HG03460 (cell line): ENCODE results near the gene SLC45A3.

Experiments used
- ATAC-seq: cut with Tn5 transposase; IDR thresholded peaks from one replicate; pipeline ENCODE4 v1.9.1; 2021; ENCODE audit not compliant: unreplicated experiment

The SLC45A3 gene

DNA sequence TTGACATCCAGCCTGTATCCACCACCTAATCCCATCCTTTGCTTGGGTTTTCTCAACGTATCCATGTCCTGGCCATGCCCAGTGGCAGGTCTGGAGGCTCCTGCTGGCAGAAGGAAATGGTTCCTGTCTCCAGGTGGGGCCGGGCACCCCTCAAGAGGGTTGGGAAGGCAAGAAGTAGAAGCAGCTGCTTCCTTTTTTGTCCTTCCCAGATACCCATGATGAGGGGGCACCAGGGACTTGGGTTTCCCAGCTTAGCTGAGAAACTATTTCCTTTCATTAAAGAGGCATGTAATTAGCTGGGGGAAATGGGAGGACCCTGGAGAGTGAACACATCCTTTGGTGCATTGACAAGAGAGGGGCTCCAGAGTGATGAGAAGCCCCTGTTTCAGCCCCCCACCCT lies 21.1 kb upstream of the SLC45A3 start:
- no peak for ATAC-seq

DNA sequence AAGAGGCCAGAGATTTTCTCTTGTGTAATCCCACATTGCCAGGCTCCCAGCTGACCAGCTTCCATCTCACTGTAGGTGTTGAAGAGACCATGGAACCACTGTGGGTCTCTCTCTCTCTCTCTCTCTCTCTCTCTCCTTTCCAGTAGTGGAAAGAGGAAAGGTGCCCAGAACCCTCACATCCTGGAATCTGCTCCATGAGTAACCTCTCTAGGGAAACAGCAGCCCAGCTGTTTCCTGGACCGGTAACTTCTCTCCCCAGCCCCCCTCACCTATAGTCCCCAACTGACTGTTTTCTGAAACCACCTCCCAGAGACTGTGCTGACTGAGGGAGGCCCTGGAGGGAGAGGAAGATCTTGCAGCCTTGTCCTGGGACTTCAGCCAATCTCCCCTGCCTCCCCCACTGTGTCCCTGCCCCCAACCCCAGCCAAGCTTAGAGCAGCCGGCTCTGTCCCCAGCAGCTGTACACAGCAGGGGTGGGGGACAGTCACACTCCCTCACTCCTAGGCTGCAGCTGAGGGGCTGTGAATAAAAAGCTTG lies 20.6 kb upstream of the SLC45A3 start:
- ATAC-seq, result no peak

DNA sequence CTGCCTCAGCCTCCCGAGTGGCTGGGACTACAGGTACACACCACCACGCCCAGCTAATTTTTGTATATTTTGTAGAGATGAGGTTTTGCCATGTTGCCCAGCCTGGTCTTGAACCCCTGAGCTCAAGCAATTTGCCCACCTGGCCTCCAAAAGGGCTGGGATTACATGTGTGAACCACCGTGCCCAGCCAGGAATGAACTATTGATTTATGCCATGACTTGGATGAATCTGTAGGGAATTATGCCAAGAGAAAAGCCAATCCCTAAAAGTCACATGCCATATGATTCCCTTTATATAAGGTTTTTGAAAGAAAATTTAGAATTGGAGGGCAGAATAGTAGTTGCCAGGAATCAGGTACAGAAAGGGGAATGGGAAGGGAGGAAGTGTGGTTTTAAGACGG lies 19.1 kb upstream of the SLC45A3 start:
- ATAC-seq, result no peak

DNA sequence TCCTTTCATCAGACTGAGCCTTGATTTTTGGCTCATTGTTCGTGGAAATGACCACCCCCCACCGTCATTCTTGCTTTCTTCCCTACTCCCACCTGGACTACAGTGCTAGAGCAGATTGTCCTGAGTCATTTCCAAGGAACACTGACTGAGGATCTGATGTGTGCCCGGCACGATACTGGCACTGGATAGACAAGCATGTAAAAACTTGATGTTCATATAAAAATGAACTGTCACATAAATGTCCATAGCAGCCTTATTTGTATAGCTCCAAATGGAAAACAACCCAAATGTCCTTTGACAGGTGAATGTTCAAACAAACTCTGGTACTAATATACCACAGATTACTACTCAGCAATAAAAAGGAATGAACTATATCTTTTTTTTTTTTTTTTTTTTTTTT lies 18.6 kb upstream of the SLC45A3 start:
- no peak for ATAC-seq

DNA sequence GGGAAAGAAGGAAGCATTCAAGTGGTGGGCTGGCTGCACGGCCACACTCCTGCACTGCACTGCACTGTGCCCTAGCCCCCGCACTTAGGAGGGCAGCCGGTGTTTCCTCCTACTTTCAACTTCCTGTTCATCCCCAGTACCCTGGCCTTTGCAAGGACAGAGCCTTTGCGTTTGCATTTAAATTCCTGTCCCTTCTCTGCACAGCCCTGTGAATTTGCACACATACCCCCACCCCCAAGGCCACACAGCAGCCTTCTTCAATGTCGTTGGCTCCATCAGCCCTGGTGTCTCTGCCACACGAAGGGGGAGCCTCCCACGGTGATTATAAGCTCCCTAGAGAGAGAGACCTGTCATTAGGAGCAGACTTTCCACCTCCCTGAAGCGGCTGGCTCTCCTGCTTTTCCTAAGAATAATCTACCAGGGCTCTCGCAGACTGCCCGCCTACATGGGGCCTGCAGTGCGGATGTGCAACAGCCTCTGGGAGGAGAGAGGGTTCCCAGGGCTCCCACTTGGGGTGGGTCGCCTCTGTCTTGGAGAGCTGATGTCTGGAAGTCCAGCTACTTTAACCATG lies 13.2 kb upstream of the SLC45A3 start:
- no peak for ATAC-seq

DNA sequence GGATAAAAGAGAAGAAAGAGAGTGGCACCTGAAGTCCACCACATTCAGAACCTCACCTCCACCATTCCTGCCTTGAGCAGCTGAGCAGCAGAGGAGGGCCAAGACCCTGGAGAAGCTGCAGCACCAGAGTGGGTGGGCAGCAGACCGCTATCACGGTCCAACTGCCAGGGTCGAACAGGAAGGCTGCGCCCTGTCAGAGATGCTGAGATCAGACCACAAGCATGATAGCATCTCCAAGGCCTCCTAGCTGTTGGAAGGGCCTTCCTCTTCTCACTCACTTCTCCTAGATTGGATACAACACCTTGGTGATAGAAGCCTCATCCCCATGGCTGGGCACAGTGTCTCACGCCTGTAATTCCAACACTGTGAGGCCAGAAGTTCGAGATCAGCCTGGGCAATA lies 12.1 kb upstream of the SLC45A3 start:
- no peak for ATAC-seq

DNA sequence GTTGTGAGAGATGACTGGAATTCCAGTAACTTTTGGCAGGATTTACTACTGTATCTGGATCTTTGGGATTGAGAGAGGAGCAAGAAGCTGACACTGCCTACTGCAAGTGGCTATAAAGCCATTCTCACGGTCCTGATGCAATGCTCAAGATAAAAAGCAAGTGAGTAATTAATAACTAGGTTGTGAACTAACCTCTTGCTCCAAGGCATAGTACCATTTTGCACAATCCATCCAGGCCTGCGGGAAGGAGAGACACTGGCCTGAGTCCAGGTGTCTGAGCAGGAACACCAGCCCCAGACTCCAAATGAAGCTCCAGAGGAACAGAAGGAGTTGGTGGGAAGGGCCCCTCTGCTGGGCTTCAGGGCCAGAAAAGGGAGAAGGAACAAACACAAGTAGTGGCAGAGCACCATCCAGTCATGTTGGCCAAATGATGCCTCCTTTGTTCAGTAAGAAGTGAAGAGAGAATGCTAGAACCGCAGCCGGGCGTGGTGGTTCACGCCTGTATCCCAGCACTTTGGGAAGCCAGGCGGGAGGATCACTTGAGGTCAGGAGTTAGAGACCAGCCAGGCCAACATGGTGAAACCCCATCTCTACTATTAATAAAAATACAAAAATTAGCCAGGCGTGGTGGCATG lies 9.9 kb upstream of the SLC45A3 start:
- ATAC-seq, result no peak

DNA sequence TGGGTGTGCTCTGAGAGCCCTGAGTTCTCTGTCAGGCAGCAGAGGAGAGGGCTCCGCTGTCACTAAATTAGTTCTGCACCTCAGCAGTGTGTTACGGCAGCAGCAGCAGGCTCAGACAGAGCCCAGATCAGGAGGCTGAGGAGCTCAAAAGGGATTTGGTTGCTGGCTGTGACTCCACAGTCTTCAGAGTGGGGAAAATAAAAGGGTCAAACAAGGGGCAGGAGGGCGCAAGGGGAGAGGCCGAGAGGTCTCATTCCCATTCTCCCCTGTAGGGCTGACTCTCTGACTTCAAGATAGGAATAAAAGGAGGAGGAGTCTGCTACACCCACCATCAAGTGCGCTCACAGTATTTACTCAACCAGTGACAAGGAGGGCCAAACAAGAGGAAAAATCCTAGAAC lies 9.2 kb upstream of the SLC45A3 start:
- ATAC-seq, result no peak

DNA sequence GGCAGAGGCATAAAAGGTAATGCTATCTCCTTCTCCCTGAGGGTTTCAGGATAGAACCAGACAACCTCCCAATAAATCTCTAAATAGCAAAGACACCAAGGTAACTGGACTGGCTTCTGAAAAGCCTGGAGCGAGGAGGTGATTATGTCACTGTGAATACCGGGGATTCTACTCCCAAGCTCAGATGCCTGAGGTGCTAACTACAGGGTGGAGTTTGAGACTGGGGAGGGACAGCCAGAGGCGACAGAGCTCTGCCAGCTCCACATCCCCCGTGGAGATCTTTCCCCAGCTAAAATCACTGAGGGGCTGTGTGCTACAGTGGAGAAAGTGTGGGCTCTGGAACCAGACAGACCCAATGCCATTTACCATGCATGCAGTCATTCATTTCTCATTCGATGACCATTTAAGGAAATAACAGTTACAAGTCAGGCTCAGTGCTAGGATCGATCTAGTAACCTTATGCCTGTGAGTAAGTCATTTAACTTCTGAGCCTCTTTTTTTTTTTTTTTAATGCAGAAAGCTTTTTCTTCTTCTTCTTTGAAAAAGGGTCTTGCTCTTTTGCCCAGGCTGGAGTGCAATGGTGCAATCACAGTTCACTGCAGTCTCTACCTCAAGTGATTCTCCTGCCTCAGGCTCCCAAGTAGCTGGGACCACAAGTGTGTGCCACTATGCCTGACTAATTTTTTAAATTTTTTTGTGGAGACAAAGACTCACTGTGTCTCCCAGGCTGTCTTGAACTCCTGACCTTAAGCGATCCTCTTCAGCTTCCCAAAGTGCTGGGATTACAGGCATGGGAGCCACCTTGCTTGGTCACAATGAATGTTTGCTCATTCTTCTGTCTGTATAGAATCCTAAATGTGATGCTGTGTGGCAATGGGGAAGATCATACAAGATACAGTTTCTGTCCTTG lies 8.1 kb upstream of the SLC45A3 start:
- no peak for ATAC-seq

DNA sequence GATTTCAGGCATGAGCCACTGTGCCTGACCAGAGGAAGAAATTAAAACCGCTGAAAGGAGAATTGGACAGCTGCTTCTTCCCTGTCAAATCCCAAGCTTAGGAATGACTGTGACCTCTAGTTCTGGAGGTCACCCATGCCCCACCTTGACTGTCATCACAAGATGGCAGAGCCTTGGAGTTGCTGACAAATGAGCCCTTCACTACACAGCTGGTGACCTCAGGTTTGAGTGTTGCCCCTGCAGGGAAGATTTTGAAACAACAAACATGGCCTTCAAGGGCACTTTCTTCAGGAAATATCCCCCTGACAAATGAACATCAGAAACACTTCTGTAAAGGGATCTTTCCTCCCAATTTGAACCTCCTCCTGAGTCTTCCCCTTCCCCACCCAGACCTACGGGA lies 6.9 kb upstream of the SLC45A3 start:
- ATAC-seq, result no peak

DNA sequence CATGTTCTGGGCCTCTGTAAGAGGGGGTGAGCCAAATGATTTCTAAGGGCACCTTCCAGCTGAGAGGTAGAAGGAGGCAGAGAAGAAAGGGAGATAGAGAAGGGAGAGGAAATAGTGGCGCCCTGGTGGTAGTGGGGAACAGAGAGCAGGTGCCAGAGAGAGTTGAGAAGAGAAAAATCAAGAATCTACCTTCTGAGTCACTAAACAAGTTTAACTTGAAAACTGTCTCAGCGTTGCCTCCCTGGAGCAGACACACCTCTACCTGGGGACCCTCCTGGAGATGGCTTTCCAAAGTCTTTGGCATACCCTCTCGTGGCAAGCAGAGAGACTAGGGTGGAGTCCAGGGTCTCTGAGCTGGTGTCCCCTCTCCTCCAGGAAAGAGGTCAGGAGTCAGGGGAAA lies 1.1 kb upstream of the SLC45A3 start:
- ATAC-seq, result no peak

DNA sequence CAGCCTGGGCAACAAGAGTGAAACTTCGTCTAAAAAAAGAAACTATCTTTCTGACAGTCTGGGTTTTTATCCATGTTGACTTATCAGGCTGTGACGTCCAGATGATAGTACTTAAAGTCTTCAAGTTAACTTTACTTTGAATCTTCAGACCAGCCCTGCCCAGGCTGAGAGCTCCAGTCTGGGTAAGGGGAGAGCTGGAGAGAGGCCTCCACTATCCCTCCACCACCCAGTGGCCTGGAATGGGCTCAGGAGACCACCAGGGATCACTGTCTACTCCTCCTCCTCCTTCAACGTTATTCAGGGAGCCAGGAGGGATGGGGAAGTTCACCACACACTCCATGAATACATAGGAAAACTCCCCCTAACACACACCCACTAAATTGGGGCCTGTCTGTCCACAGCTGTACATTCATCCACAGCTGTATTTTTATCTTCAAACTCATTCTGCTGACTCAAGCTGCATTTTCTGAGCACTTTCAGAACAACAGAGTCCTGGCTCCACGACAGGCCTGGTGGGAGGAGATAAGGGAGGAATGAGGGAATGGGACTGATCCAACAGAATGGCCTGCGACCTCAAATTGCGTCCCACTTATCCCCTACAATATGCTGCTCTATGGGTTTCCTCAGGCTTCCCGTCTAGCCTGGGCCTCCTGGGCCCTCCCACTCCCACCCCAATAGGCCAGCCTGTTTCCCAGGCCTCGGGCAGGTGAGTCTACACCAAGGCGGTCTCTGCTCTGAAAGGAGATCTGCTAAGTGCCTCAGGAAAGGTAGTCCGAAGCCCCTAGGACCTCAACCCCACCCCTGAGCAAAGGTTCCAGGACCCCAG lies 1.8 kb downstream of the SLC45A3 start:
- no peak for ATAC-seq

DNA sequence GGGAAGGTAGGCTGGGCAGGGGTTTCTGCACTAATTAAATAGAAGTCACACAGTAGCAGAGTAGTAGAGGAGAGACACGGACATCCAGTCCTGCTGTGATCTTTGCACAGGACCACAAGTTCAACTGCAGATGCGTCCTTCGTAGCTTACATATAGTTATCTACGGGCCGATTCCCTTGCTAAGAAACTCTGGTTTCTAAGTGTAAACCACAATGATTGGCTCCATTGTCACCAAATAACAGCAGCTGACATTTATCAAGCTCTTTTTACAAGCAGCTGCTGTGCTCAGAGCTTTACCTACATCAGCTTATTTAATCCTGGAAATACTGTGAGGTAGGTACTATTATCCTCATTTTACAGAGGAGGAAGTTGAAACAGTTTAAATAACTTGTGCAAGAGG lies 3.1 kb downstream of the SLC45A3 start:
- no peak for ATAC-seq

DNA sequence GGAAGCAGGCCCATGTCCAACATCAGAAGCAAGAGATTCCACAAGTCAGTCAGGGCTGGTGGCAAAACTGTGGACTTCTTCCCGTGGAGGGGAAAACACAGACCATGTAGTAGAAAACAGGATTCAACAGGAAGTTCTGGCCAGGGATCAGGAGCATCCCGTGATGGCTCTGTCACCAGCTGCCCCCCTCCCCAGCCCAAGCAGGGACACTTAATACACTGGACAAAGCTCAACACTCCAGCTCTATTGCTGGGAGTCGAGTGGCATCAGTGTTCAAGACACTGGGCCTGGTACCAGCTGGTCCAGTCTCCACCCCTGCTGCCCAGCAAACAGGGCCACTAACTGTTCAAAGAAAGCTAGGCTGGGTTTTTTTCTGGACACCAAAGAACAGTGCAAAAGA lies 3.7 kb downstream of the SLC45A3 start:
- no peak for ATAC-seq

DNA sequence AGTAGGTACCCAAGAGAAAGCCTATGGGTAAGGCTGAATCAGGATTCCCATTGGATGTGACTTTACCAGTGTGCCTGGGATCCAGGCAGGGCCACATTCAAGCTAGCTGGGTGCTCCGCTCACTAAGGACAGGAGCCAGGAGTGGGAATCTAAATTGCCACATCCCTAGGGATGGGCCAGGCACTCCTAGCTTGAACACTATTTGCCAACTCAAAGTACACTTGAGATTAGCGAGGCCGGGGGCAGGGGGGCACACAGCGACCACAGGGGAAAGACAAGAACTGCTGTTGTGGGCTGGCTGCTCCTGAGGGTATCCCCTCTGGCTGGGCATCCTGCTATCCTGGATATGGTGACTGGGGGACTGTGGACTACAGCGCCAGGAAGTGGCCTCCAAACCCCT lies 4.3 kb downstream of the SLC45A3 start:
- ATAC-seq, result no peak

DNA sequence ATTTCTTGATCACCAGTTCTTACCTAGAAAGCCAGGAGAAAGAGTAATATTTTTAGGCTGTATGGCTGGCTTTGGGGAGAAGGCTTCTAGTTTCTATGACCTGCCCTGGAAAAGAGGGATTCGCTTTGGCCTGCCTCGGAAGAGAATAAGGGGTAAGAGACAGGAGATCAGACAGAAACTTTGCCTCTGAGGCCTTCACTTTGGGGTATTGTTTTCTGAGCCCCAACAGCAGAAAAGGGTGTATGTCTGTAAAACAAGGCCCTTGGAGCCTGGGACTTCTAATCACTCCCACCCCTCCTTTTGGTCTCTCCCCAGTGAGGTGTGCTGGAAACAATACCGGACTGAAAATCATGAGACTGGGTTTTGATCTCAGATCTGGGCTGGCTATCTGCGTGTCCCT lies 5.1 kb downstream of the SLC45A3 start:
- ATAC-seq, result no peak

DNA sequence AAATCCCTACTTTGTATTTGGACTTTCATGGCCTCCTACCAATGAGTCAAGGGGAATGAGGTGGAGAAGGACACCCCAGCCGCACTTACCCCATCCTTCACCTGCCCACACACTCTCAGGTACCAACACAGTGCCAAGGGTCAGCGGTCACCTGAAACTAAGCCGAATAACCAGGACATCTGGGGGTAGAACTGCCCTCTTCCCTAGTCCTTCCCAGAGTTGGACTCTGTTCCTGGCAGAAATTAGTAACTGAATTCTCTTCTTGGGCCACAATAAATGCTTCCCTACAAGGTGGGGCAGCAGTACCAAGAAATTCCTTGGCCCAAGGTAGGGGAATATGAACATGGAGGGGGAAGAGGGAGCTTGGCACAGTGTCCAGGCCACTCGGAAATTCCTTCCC lies 7.3 kb downstream of the SLC45A3 start:
- no peak for ATAC-seq

DNA sequence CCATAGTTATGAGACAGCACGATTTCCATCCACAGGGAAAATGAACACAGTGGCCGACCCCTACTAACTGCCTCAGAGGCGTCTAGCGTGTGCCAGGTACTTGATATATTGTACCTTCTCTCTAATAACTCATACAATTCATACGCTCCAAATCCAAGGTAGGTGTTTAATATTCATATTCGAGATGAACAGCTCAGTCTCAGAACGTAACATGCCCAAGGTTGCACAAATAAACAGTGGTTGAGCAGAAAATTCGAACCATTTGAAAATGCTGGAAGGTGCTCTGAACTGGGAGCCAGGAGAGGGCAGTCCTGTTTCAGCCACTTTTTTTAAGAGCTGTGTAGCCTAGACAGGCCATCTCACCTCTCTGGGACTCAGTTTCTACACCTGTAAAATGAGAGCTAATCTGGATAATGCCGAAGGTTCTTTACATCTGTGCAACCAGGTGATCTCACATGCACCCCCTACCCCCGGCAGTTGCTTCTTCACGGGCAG lies 7.9 kb downstream of the SLC45A3 start:
- no peak for ATAC-seq

DNA sequence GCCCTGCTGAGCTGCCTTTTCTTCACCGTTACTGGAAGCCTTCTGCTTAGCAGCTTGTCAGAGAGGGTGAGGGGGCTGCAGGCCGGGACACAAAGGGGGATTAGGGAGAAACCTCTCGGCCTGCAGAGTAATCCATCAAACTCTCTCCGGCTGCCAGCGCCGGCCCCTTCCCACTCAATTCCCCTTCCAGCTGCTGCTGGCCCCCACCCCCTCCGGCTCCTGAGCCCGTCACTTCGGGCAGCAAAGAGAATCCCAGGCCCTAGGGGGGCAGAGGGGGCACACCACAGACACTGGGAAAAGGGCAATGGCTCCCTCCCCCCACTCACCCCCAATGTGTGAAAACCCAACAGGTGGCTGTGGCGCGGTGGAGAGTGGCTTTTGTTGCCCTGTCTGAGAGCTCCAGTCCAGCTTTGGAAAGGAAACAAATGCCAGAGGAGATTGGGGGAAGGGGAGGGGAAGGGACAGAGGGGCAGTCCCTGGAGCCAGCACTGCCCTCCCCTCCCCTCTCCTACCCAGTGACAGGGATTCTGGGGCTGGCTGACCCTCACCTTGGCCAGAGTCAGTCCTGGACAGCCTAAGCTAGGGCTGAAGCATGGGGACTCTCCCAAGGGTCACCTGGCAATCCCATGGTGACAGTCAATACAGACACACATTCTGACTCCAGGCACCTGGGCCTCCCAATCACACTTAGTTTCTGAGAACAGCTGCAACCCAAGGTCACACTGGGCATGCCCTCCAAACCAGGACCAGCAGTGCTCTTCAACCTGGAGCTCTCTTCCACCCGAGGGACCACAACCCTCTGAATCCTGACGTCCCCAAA lies 9.5 kb downstream of the SLC45A3 start:
- no peak for ATAC-seq

DNA sequence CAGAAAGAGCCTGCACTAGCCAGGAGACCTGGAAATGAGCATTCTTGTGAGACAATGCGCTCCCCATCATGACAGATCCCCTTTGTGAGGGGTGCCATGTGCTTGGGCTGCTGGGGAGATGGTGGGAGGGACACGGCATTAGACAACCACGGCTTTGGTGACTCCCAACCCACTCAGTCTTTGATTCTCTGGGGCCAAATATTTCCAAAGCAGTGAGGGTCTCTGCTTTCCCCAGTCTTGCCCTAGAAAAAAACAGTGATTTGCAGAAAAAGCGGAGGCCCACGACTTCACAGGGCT lies 10.2 kb downstream of the SLC45A3 start:
- no peak for ATAC-seq
